ENCODE results near the gene GHITM. TPM values are rescaled to one million over a fixed set of nuclear protein-coding genes. Genes with fewer than 3 reads are reported as not detected.
"Not testable (repeated sequence)": the region's sequence is repeated elsewhere in the genome, so short reads cannot be mapped to it uniquely, and the experiment has no call there.

The GHITM gene
- total and polyA plus RNA-seq, 2 experiments from 2014 or later, result 97.1 to 105 TPM

DNA sequence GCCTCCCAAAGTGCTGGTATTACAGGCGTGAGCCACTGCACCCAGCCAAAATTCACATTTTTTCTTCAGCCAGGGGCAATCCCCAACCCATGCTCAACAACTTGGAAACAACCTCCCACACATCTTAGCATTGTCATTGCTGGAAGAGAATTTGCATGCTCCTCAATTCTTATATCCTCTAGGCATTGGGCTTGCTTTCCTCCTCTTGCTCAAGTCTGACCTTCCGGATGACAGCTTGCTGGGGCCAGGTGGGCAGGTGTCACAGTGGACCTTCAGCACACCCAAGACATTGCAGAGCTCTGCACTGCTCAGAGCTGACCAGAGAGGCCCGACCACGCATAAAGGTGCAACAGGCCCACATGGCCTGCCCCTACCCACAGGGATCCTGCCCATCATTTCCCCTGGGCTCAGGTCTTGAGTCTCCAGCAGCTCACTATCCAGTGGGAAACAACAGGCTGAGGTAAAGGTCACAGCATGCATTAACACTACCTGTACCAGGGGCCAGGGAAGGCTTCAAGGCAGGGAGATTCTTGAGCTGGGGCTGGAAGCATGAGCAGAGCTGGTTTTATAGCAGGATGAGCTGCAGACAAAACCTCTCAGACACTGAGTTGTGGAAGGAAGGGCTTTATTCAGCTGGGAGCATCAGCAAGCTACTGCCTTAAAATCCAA, 27.4 kb downstream of the GHITM start:
- DNase-seq (ENCODE audit: low spot score) (no peak), ATAC-seq (no peak)
- Histone ChIP-seq H3K79me2 (replicated peaks; ENCODE audit: insufficient read depth) (no peaks in the 10 kb centered on the region), H3K27ac (ENCODE audit: low read depth) (no peak overlapping the region), H3F3A (replicated peaks; ENCODE audit: low read depth) (no peaks in the 10 kb centered on the region), H3K4me2 (no peak overlapping the region), H3K4me3 (no peak overlapping the region), H3K9me2 (ENCODE audit: insufficient read depth) (0 out of 2 replicates have a peak, but pooled peaks cover 3% of the 10 kb centered on the region), H3K36me3 (ENCODE audit: insufficient read depth) (no peaks in the 10 kb centered on the region), H3K4me1 (ENCODE audit: insufficient read depth) (peaks cover 33% of the 10 kb centered on the region), H3K27me3 (ENCODE audit: insufficient read depth) (no peaks in the 10 kb centered on the region), H4K20me1 (replicated peaks; ENCODE audit: insufficient read depth) (no peaks in the 10 kb centered on the region), H2AFZ (no peak overlapping the region)
- Mint-ChIP-seq H3K4me3 (no peak overlapping the region), H3K27ac (no peak overlapping the region), H3K27me3 (ENCODE audit: insufficient read depth, low read depth, poor library complexity) (peaks cover 4% of the 10 kb centered on the region), H3K9me3 (peaks cover 18% of the 10 kb centered on the region), H3K36me3 (ENCODE audit: low read depth) (no peaks in the 10 kb centered on the region; the same call in 2 of the 3 replicates), H3K4me1 (peaks cover 39% of the 10 kb centered on the region)
- TF ChIP-seq, protein P1, sequence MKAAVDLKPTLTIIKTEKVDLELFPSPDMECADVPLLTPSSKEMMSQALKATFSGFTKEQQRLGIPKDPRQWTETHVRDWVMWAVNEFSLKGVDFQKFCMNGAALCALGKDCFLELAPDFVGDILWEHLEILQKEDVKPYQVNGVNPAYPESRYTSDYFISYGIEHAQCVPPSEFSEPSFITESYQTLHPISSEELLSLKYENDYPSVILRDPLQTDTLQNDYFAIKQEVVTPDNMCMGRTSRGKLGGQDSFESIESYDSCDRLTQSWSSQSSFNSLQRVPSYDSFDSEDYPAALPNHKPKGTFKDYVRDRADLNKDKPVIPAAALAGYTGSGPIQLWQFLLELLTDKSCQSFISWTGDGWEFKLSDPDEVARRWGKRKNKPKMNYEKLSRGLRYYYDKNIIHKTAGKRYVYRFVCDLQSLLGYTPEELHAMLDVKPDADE (IDR thresholded peaks at IDR 0.05), result no peak
- TF ChIP-seq CTCF (conservative IDR thresholded peaks at IDR 0.05; ENCODE audit: low read depth in 2 of 2) (no peak), POLR2AphosphoS5 (IDR thresholded peaks at IDR 0.05; ENCODE audit: low read depth) (no peak), REST (IDR thresholded peaks at IDR 0.05; ENCODE audit: unreplicated experiment) (no peak), EZH2phosphoT487 (IDR thresholded peaks at IDR 0.05; ENCODE audit: unreplicated experiment) (no peak)

- peaks cover 18% of the 10 kb centered on the region for H3K9me3 Mint-ChIP-seq
- not testable (repeated sequence) for H3K79me2 ChIP-seq (replicated peaks; ENCODE audit: insufficient read depth); H3K27me3 Mint-ChIP-seq (ENCODE audit: insufficient read depth, low read depth, poor library complexity); DNase-seq (ENCODE audit: low spot score); H3K36me3 Mint-ChIP-seq (ENCODE audit: low read depth); H3K27ac Mint-ChIP-seq; H2AFZ ChIP-seq; H3K36me3 ChIP-seq (ENCODE audit: insufficient read depth); ATAC-seq; H4K20me1 ChIP-seq (replicated peaks; ENCODE audit: insufficient read depth); H3K27ac ChIP-seq (ENCODE audit: low read depth); H3K27me3 ChIP-seq (ENCODE audit: insufficient read depth); H3K9me2 ChIP-seq (ENCODE audit: insufficient read depth); H3F3A ChIP-seq (replicated peaks; ENCODE audit: low read depth); H3K4me2 ChIP-seq; H3K4me3 Mint-ChIP-seq; H3K4me3 ChIP-seq
- peaks cover 34% of the 10 kb centered on the region for H3K4me1 Mint-ChIP-seq
- peaks cover 29% of the 10 kb centered on the region for H3K4me1 ChIP-seq (ENCODE audit: insufficient read depth)
Measured at GRCh38 chr10:84167289-84167653, 28.0 kb downstream of the GHITM start.

DNA sequence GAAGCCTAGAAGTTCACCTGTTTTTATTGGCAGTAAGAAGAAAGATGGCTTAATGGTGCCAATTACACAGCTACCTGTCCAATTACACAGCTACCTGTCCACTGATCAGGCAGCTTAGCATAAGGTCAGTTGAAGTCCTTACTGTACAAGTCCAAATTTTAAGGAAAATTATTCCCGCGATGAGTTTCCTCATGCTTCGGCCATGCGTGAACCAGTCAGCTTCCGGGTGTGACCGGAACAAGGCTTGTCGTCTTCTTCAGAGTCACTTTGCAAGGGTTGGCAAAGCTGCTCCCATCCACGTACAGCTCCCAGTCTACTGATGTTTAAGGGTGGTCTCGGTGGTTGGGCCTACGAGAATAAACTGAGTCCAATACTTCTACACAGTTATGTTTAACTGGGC, 29.1 kb downstream of the GHITM start:
- H3K4me2 ChIP-seq; H3F3A ChIP-seq (replicated peaks; ENCODE audit: low read depth); H3K4me3 Mint-ChIP-seq; DNase-seq (ENCODE audit: low spot score); H2AFZ ChIP-seq; H3K27me3 Mint-ChIP-seq (ENCODE audit: insufficient read depth, low read depth, poor library complexity); ATAC-seq; H3K27me3 ChIP-seq (ENCODE audit: insufficient read depth); H3K9me2 ChIP-seq (ENCODE audit: insufficient read depth); H3K27ac ChIP-seq (ENCODE audit: low read depth); H4K20me1 ChIP-seq (replicated peaks; ENCODE audit: insufficient read depth); H3K36me3 ChIP-seq (ENCODE audit: insufficient read depth); H3K36me3 Mint-ChIP-seq (ENCODE audit: low read depth); H3K27ac Mint-ChIP-seq; H3K79me2 ChIP-seq (replicated peaks; ENCODE audit: insufficient read depth); H3K4me3 ChIP-seq: not testable (repeated sequence)
- peaks cover 18% of the 10 kb centered on the region for H3K4me1 ChIP-seq (ENCODE audit: insufficient read depth)
- peaks cover 26% of the 10 kb centered on the region for H3K4me1 Mint-ChIP-seq
- peaks cover 11% of the 10 kb centered on the region for H3K9me3 Mint-ChIP-seq

DNA sequence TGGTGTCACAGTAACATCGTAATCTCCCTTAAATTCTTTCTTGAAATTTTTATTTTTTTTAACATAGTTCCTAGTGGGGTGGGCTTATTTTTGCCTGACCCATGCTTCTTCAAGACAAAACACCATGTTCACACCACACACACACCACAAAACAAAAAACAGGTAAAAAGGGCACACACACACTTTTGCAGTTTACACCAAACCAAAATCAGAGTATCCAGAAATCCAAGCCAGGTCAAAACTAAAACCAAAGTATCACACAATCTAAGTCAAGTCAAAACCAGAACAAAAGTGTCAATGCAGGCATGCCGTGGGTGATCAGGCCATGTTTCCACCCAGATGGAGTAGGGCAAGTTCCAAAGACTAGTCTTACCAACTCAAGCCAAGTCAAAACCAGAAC, 31.9 kb downstream of the GHITM start:
- H3K36me3 ChIP-seq (ENCODE audit: insufficient read depth); H3K4me1 Mint-ChIP-seq; DNase-seq (ENCODE audit: low spot score); H3F3A ChIP-seq (replicated peaks; ENCODE audit: low read depth); H3K27ac Mint-ChIP-seq; H3K4me3 ChIP-seq; H3K4me1 ChIP-seq (ENCODE audit: insufficient read depth); H3K27me3 ChIP-seq (ENCODE audit: insufficient read depth); H3K27ac ChIP-seq (ENCODE audit: low read depth); H3K36me3 Mint-ChIP-seq (ENCODE audit: low read depth); H3K4me2 ChIP-seq; H3K9me3 Mint-ChIP-seq; H2AFZ ChIP-seq; H3K27me3 Mint-ChIP-seq (ENCODE audit: insufficient read depth, low read depth, poor library complexity); H3K9me2 ChIP-seq (ENCODE audit: insufficient read depth); H4K20me1 ChIP-seq (replicated peaks; ENCODE audit: insufficient read depth); ATAC-seq; H3K79me2 ChIP-seq (replicated peaks; ENCODE audit: insufficient read depth); H3K4me3 Mint-ChIP-seq: not testable (repeated sequence)
